Stomach (tissue), 4 donors: ENCODE results near the gene CSF2.

Source experiments
- EP300 ChIP-seq: sonication (generic); formaldehyde crosslinking; IDR thresholded peaks from one replicate; pipeline ENCODE4 v1.6.1; 2017; ENCODE audit warnings: antibody characterized with exemption
- POLR2A ChIP-seq, 4 donors: fragments of 450-650 bp; IDR thresholded peaks; one replicate each; pipeline ENCODE4 v1.6.1; 2016; ENCODE audit warnings: antibody characterized with exemption in 4 of 4, control low read depth in 2 of 4, mild to moderate bottlenecking in 1 of 4, moderate library complexity in 1 of 4
- POLR2AphosphoS5 ChIP-seq, 3 donors: sonication (generic); formaldehyde crosslinking; IDR thresholded peaks; one replicate each; pipeline ENCODE4 v1.6.1; 2016; ENCODE audit warnings: antibody characterized with exemption in 3 of 3
- TF ChIP-seq, protein P1 (sequence below), 7 experiments: fragments of 450-650 bp in 4 of 7; fragments of 200-600 bp in 3 of 7; sonication (generic) in 3 of 7; IDR thresholded peaks; one replicate each; pipeline ENCODE4 v1.5.1; 2016 to 2019; ENCODE audit warnings: antibody characterized with exemption in 7 of 7, control low read depth in 2 of 7, mild to moderate bottlenecking in 1 of 7

GRCh38 chr5:132049559-132049958 lies 24.0 kb upstream of the CSF2 start:
- TF ChIP-seq, protein P1, sequence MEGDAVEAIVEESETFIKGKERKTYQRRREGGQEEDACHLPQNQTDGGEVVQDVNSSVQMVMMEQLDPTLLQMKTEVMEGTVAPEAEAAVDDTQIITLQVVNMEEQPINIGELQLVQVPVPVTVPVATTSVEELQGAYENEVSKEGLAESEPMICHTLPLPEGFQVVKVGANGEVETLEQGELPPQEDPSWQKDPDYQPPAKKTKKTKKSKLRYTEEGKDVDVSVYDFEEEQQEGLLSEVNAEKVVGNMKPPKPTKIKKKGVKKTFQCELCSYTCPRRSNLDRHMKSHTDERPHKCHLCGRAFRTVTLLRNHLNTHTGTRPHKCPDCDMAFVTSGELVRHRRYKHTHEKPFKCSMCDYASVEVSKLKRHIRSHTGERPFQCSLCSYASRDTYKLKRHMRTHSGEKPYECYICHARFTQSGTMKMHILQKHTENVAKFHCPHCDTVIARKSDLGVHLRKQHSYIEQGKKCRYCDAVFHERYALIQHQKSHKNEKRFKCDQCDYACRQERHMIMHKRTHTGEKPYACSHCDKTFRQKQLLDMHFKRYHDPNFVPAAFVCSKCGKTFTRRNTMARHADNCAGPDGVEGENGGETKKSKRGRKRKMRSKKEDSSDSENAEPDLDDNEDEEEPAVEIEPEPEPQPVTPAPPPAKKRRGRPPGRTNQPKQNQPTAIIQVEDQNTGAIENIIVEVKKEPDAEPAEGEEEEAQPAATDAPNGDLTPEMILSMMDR (IDR thresholded peaks at IDR 0.05) = no peak
- TF ChIP-seq EP300 (no peak), POLR2AphosphoS5 (IDR thresholded peaks at IDR 0.05) (no peak), POLR2A (IDR thresholded peaks at IDR 0.05) (no peak)
